Left renal pelvis (tissue), 4 donors: ENCODE measurements around the gene MTMR11. TPM values are rescaled to one million over a fixed set of nuclear protein-coding genes. Genes with fewer than 3 reads are reported as not detected.
A peak's percentile ranks its signal among the peaks of the same experiment; 100 is the strongest.
"Not testable (repeated sequence)": the region's sequence is repeated elsewhere in the genome, so short reads cannot be mapped to it uniquely, and the experiment has no call there.

Experiments
- DNase-seq, 4 donors: peaks; one replicate each; pipeline ENCODE4 v3.0.0-alpha.2; 2013; ENCODE audit warnings: low read depth in 4 of 4, low spot score in 3 of 4
- polyA plus RNA-seq, 4 donors: library from polyadenylated mRNA; unstranded; fragments of 120-200 nt; gene quantifications; one replicate each; pipeline ENCODE4 v1.2.1, GENCODE V29; 2013; ENCODE audit not compliant: insufficient read length in 4 of 4

Gene MTMR11, protein sequence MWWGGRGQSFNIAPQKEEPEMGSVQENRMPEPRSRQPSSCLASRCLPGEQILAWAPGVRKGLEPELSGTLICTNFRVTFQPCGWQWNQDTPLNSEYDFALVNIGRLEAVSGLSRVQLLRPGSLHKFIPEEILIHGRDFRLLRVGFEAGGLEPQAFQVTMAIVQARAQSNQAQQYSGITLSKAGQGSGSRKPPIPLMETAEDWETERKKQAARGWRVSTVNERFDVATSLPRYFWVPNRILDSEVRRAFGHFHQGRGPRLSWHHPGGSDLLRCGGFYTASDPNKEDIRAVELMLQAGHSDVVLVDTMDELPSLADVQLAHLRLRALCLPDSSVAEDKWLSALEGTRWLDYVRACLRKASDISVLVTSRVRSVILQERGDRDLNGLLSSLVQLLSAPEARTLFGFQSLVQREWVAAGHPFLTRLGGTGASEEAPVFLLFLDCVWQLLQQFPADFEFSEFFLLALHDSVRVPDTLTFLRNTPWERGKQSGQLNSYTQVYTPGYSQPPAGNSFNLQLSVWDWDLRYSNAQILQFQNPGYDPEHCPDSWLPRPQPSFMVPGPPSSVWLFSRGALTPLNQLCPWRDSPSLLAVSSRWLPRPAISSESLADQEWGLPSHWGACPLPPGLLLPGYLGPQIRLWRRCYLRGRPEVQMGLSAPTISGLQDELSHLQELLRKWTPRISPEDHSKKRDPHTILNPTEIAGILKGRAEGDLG
- polyA plus RNA-seq = 10 to 100 TPM; 27.8 to 34.3 (median 32.4) TPM

DNA sequence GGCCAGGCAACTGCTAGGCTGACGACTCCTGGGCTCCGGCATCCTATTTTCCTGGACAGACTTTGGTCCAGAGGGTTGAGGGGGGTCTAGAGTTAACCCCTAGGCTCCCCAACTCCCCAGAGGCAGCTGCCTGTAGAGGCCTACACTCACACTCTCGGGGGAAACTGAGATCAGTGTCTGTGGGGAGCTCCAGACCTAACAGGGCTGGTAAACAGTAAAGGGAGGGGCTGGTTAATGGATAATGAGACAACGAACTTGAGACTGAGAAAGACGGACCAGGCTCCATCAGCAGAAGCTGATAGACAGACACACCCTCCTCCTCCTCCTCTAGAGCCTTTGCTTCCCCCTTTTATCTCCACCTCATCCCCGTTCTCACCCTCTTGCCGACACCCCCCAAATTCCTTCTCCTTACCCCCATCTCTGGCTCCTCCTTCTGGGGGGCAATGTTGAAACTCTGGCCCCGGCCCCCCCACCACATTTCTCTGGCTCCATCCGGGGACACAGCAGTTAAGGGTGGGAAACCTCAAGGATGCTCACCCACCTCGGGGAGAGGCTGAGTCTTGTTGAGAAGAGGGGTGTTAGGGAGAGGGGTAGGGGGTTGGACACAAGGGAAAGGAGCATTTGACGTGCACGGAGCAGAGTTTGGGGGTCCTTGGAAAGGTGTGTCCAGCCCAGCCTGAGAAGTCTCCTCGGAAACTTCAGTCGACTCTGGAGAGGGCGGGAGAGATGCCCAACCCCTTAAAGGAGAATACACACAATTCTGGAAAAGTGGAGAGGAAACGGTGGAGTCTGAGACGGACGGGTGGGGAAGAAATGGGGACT lies at the start of gene MTMR11:
Gene MTMR11, minus strand, starts transcription at position 710 of the 822 bp plus-strand sequence. Its CDS starts 232 bp downstream, at position 478.
- no peak for DNase-seq

DNA sequence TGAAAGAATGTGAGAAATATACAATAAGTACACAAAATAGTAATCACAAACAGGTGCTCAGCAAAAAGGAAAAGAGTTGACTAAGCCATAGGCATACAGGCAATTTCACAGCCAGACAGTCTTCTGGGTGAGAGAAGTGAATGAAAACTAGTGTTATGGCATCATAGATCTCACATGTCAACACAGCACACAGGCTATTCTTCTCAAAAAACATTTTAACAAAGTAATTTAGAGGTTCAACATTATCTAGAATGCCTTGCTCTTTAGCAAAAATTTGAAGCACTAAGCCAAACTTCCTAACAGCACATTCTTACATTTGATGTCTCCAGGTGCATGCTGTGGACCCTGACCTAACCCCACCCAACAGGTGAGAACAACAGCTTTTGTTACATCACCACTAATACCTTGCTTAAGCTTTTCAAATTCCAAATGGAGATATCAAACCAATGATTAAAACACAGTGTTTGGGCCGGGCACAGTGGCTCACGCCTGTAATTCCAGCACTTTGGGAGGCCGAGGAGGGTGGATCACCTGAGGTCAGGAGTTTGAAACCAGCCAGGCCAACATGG lies 43.4 kb upstream of the MTMR11 start:
- no peak for DNase-seq

DNA sequence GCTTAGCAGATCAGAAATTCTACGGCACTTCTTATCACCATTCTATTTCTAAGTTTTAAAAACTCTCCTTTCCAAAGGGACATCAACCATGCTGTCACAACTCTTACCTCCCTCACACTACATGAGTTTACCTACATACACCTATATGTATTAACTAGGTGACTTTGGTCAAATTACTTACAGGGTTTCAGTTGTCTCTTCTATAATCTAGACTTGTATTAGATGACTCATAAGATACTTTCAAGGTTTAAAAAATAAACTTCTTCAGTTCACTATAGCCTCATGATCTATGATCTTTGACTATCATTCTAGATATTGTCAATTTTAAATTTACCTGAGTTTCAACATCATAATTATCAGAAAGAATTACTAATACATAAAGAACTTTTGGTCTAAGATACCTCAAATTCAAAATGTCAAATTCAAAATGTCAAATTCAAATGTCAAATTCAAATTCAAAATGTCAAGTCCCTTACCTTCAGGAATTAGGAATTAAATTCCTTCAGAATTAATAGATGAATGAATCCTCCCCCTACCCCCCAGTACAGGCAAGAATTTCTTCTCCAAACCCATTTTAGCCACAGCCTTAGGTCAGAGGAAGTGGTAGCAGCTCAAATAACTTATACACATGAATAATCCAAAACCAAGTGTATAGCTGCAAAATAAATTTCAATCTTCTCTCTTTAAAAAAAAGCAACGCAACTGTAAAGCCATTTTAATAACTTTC lies 42.7 kb upstream of the MTMR11 start:
- DNase-seq = no peak

DNA sequence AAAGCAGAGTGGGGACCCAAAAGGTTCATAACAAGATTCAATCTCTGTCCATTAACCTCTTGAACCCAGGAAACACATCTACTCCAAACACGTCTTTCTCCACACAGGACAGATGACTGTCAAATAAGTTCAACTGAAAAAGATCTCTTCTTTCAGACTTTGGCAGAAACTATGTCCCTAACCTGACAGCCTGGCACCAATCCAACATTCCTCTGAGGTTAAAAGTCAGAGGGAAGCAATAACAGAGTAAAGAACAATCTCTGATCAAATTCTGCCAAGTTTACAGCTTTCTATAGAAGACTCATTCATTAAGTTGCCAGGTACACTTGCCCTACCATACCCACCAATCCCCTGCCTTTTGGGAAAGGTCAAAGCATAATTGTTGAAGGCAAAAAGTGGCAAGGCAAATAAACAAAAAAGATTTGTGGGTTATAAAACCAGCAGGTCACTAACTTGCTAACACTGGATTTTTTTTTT lies 41.9 kb upstream of the MTMR11 start:
- peak in 1 of 4 donors; percentile 18 for DNase-seq

DNA sequence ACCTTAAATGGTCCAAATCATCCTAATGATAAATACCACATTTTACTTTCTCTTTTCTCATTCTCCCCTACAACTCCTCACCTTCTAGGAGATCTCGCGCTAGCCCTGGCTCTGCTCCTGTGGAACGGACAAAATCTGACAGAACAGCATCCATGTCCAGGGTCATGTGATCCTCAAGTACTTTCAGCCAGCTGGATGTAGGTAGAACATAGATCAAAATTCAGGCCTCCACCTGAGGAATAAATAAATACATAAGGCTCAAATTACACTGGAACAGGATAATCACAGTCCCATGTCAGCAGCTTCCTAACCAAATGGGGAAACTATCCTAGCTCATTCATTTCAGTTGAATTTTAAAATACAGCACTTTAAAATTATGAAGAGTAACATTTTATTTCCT lies 40.7 kb upstream of the MTMR11 start:
- DNase-seq = no peak

DNA sequence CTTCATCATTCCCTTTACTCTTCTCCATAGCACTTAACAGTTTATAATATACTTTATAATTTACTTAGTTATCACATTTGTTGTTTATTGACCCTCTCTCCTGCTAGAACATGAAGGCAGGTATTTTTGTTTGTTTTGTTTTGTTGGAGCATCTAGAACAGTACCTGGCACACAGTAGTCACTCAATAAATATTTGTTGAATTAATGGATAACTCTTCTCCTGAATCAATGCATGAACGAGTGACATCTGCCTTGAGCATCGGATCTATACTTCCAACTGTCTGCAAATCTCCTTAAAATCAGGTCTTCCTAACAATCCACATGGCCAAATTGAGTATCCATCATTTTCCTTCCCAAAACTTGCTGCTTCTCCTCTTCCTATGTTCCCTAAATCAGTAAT lies 35.9 kb upstream of the MTMR11 start:
- DNase-seq = no peak

DNA sequence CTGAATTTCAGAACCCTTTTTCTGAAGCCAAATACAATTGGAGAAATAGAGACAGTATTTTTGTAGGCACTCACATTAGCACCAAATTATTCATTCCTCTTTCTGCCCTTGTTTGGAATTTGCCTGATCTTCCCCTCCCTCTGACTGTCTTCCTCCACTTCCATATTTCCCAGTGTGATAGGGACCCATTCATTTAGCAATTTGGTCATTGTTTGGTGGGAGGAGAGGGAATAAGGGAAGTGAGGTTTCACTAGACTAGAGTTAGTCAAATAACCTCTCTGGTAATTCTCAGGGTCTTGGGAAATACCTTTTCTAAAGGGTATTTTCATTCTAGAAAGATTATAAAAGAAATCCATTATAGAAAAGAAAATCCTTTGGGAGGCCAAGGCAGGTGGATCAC lies 31.0 kb upstream of the MTMR11 start:
- DNase-seq = no peak

DNA sequence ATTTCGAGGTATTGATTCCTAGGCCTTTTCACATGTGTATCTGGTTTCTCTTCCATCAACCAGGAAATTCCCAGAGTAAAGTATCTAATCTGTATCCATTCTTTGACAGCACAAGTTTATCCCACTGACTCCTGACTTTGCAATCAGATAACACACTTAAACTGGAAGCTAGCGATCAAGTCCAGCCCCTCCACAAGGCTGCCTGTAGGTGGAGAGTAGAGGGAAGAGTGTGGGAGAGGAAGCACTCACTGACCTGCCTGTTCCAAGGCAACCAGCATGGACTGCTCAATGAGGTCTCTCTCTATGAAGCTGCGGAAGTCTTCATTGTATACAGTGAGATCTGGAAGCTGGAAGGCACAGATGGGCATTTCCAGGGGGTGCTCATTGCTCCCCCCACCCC lies 30.4 kb upstream of the MTMR11 start:
- no peak for DNase-seq

DNA sequence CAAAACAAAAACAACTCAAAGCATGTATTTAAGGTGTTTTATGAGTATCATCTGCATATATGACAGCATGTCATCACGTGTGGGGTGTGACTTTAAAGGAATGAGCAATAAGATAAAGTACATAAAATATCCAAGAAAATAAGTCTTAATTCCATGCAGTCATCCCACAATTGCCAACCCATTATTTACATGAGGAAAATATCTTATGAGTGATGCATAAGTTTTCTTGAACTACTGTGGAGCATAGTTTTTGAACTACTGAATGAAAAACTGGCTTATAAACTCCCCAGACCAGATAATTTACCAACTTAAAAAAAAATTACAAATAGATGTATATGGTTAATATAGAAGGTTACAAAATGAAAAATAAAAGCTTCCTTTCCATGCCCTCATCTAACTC lies 29.7 kb upstream of the MTMR11 start:
- DNase-seq = no peak

DNA sequence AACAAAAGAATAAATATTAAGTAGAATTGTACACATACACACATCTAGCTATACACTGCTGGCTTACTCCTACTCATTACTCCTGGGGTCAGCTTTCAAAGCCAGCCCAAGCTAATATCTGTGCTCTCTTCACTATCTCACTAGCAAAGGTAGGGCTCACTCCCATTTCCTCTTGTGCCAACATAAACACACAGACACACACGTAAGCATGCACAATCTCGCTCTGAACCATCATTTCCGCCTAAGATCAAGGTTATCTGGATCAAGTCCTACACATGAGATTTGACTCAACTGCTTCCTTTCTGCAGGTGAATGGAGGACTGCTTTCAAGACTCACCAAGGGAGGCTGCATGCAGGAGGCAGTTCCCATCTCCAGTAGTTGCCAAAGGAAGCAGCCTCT lies 28.8 kb upstream of the MTMR11 start:
- no peak for DNase-seq

DNA sequence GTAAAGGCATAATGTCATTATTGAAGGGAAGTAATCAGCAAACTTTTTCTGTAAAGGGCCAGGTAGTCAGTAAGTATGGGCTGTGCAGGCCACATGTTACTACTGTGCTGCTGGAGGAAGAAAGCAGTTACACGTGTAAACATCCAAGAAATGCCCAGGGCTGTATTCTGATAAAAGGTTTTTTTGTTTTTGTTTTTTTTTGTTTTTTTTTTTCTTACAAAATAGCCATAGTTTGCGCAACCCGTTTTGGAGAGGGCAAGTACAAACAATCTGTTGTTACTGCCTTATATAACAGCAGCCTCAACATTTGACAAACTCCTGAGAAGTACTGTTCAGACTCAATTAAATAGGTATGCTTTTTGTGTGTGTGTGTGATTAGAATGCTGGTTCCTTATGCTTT lies 26.7 kb upstream of the MTMR11 start:
- DNase-seq = no peak

DNA sequence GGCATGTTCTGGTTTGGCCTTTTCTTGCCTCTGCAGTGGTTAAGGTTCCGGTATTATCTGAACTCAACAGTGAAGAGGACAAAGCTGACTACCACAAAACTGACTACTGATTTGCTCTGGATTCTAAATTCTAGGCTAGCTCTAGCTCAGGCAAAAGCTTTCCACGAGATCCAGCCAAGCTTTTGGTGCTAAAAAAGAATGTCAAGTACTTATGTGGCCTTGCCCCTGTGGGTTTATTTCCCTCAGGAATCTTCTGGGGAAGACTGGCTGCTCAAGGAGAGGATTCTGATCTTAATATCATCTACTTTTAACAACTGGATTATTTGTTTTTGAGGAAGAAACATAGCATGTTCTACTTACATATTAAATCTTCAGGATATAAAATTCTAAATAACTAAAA lies 26.1 kb upstream of the MTMR11 start:
- no peak for DNase-seq

DNA sequence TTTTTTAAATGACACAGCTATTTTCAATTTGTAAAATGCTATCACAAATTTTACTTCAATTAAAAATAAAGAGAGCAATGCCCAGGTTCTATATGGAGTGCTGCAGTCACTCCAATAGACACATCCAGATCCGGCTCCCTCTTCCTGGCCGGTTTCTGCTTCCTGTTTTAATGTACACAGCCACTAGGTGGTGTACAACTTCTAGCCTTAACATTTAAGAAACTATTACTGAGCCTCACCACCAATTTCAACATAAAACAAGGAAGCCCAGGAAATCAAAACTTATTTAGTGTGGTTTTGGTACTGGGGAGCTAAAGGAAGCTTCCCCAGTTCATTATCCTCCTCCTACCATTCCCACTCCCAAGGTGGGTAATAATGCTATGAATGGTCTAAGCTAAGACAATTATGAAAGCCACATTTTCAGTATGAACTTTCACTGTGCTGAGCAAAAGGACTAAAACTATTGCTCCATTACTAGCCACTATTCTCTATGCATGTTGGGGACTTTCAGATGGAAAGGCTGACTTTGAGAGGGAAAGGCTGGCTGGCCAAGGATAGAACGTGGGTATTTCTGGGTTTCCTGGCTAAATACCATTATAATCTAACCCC lies 25.5 kb upstream of the MTMR11 start:
- DNase-seq = peak in 1 of 4 donors; percentile 60

DNA sequence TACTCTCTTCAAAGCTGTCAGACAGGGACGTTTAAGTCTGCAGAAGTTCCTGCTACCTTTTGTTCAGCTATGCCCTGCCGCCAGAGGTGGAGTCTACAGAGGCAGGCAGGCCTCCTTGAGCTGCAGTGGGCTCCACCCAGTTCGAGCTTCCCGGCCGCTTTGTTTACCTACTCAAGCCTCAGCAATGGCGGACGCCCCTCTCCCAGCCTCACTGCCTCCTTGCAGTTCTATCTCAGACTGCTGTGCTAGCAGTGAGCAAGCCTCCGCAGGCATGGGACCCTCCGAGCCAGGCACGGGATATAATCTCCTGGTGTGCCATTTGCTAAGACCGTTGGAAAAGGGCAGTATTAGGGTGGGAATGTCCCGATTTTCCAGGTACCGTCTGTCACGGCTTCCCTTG lies 20.9 kb upstream of the MTMR11 start:
- not testable (repeated sequence) for DNase-seq

DNA sequence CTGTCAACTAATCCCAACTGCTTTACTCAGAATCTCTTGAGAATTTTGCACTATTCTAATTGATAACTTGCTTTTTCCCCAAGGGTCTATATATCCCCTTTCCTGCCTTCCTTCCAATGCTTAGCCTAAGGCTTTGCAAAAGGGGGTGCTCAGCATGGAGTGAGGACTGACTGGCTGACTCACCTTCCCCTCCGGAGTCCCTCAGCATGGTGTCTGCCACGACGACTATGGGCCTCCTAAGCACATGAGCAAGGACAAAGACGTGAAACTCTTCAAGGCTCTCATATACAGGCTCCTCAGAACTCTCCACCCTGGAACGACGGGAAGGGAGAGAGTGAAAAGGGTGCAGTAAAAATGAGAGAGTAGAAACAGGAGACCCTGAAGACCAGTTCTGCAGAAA lies 13.2 kb upstream of the MTMR11 start:
- DNase-seq = no peak

DNA sequence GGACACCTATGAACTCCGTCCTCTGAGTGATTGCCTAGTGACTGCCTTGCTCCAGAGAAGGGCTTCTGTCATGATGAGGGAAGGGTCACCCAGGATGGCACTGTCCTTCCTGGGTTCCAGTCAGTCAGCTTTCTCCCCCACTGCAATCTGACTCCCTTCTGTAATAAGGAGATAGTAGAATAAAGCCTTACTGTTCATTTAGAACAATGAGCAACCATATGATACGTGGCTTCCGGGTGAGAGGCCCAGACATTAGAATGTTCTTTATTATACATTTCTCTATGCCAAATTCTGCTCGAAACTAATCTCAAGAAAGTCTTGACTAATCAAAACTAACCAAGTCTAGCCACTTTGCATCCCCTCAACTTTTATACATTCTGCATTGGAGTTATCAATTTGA lies 8.5 kb upstream of the MTMR11 start:
- DNase-seq = no peak

DNA sequence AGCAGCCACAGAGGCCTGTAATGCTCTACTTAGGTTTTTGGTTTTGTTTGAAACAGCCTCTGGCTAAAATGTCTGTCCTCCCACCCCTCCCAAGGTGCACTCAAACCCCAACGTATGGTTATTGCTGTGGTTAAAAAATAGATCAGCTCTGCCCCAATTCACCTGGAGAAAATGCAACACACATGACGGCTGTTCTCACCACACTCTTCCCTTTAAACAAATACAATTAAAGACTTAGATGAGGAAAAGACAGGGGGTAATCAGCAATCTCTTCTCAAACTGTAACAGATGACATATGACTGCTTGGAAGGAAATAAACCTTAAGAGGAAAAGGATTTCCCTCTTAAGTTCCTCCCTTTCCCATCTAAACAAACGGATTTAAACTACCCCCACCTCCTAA lies 6.2 kb upstream of the MTMR11 start:
- no peak for DNase-seq

DNA sequence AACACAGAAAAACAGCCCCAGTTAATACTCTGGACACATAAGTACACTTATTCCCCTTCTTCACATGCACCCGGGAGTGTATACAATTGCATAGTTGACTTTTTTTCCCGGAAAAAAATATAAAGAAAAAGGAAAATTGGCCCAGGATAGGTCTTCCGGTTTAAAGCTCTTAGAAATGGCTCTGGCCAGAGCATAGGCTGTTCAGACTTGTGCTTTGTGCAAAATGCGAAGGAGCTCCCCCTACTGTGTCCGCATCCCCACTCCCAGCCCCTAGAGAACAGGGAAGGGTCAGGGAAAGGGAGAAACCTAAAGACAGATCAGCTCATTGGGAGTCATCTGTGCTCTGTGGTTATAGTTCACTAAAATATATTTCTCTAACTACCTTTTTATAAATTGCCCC lies 5.5 kb upstream of the MTMR11 start:
- no peak for DNase-seq

DNA sequence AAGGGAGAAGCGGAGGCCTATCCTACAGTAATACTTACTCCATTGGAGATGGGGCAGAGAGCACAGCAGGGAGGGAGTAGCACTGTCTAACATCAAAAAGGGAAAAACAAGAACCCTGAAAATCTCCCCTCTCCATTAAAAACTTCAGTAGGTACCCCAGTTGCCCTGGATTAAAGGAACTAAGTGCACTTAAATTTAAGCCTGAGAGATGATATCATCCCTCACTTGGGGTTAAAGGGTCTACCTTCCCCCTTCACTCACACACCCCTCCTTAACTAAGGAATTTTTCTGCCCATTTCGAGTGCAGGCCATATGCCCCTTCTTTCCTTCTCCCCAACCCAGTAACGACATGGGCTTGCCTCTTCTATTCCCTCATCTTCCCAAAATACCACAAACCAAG lies 3.7 kb upstream of the MTMR11 start:
- DNase-seq = no peak

DNA sequence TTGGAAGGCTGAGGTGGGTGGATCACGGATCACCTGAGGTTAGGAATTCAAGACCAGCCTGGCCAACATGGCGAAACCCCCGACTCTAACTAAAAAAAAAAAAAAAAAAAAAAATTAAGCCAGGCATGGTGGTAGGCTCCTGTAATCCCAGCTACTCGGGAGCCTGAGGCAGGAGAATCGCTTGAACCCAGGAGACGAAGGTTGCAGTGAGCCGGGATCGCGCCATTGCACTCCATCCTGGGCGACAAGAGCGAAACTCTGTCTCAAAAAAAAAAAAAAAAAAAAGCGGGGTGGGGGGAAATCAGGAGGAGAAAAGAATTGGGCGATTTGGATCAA lies 2.0 kb upstream of the MTMR11 start:
- not testable (repeated sequence) for DNase-seq
